Gastroesophageal sphincter (tissue), 4 donors: ENCODE measurements around the gene RPTOR. TPM values are rescaled to one million over a fixed set of nuclear protein-coding genes. Genes with fewer than 3 reads are reported as not detected.

Experiments
- ATAC-seq: fragments of 150-250 bp; one replicate; pipeline ENCODE4 v1.9.1; 2016; ENCODE audit warnings: mild to moderate bottlenecking, moderate library complexity
- H3K27ac ChIP-seq, 4 donors: fragments of 200-600 bp; sonication (generic) in 3 of 4; 1 replicate in 3 of 4; 2 replicates in 1 of 4; pipeline ENCODE4 v1.5.1; 2016 to 2019
- H3K27me3 ChIP-seq: fragments of 200-600 bp; sonication (generic); one replicate; pipeline ENCODE4 v1.5.1; 2019
- H3K36me3 ChIP-seq, 2 donors: fragments of 200-600 bp; sonication (generic); one replicate each; pipeline ENCODE4 v1.5.1; 2019; ENCODE audit warnings: control low read depth in 1 of 2
- H3K4me1 ChIP-seq, 3 donors: fragments of 200-600 bp; sonication (generic); 1 replicate in 2 of 3; 2 replicates in 1 of 3; pipeline ENCODE4 v1.5.1; 2016 to 2019; ENCODE audit warnings: control low read depth in 2 of 3
- H3K4me3 ChIP-seq, 2 donors: fragments of 200-600 bp; sonication (generic); one replicate each; pipeline ENCODE4 v1.5.1; 2019; ENCODE audit warnings: mild to moderate bottlenecking in 1 of 2, moderate library complexity in 1 of 2
- H3K9me3 ChIP-seq, 3 donors: fragments of 200-600 bp; sonication (generic); one replicate each; pipeline ENCODE4 v1.5.1; 2017 to 2019; ENCODE audit warnings: control low read depth in 2 of 3
- CTCF ChIP-seq, 4 experiments: fragments of 200-600 bp in 2 of 4; fragments of 450-650 bp in 2 of 4; sonication (generic) in 1 of 4; IDR thresholded peaks; one replicate each; pipeline ENCODE4 v1.5.1; 2017 to 2019; ENCODE audit warnings: antibody characterized with exemption in 4 of 4, mild to moderate bottlenecking in 2 of 4, moderate library complexity in 2 of 4
- EP300 ChIP-seq: sonication (generic); formaldehyde crosslinking; IDR thresholded peaks from one replicate; pipeline ENCODE4 v1.6.1; 2017; ENCODE audit warnings: antibody characterized with exemption, mild to moderate bottlenecking
- POLR2A ChIP-seq, 2 donors: fragments of 450-650 bp; IDR thresholded peaks; one replicate each; pipeline ENCODE4 v1.6.1; 2017; ENCODE audit warnings: antibody characterized with exemption in 2 of 2, mild to moderate bottlenecking in 2 of 2, moderate library complexity in 1 of 2
- POLR2AphosphoS5 ChIP-seq: sonication (generic); formaldehyde crosslinking; IDR thresholded peaks from one replicate; pipeline ENCODE4 v1.6.1; 2017; ENCODE audit warnings: antibody characterized with exemption
- WGBS, 2 donors: methylation state at CpG; one replicate each; pipeline ENCODE4 v1.1.5; 2018; ENCODE audit warnings: low coverage in 1 of 2; 5-methylcytosine and 5-hydroxymethylcytosine counted together
- total RNA-seq, 4 donors: library from RNA; depleted of rRNA; stranded (reverse); fragments of >200 nt; gene quantifications; one replicate each; pipeline ENCODE4 v1.1.0, GENCODE V29; 2016

Gene RPTOR
- total RNA-seq, 4 donors from 2014 or later: 25.7 to 56.8 (median 39.7) TPM

GRCh38 chr17:80864751-80865150, 320.1 kb downstream of the RPTOR start:
- no peak for ATAC-seq
- Histone ChIP-seq H3K4me1 (peaks cover 0 to 27% (median 1%) of the 10 kb centered on the region in 3 donors), H3K4me3 (no peak overlapping the region), H3K36me3 (peaks cover 0 to 21% of the 10 kb centered on the region in 2 donors), H3K27me3 (no peaks in the 10 kb centered on the region), H3K27ac (no peak overlapping the region), H3K9me3 (no peaks in the 10 kb centered on the region)
- 98 to 100% methylated on average over 1 to 6 of the region's 6 CpGs for WGBS, 2 donors
- TF ChIP-seq POLR2AphosphoS5: no peak
- TF ChIP-seq POLR2A (IDR thresholded peaks at IDR 0.05): no peak
- TF ChIP-seq EP300: no peak
- no peak for TF ChIP-seq CTCF (IDR thresholded peaks at IDR 0.05)

GRCh38 chr17:80866050-80866793, 321.6 kb downstream of the RPTOR start:
- Histone ChIP-seq H3K27ac (no peak overlapping the region), H3K36me3 (peaks cover 0 to 18% of the 10 kb centered on the region in 2 donors), H3K4me3 (no peak overlapping the region), H3K9me3 (no peaks in the 10 kb centered on the region), H3K4me1 (peaks cover 0 to 13% (median 0%) of the 10 kb centered on the region in 3 donors), H3K27me3 (no peaks in the 10 kb centered on the region)
- peak in 3 of 4 experiments; percentile 70 to 78 (median 73) for TF ChIP-seq CTCF (IDR thresholded peaks at IDR 0.05)
- TF ChIP-seq POLR2AphosphoS5: no peak
- TF ChIP-seq EP300: no peak
- TF ChIP-seq POLR2A (IDR thresholded peaks at IDR 0.05): no peak
- 12% methylated on average over 8 of the region's 8 CpGs for whole genome bisulfite sequencing, 2 donors
- peak; percentile 74 for ATAC-seq

- WGBS, 2 donors: 86 to 87% methylated on average over 4 of the region's 5 CpGs
- H3K4me3 ChIP-seq: no peak overlapping the region
- no peaks in the 10 kb centered on the region for H3K27me3 ChIP-seq
- H3K36me3 ChIP-seq: peaks cover 0 to 13% of the 10 kb centered on the region in 2 donors
- H3K27ac ChIP-seq: no peak overlapping the region
- no peaks in the 10 kb centered on the region for H3K9me3 ChIP-seq
- H3K4me1 ChIP-seq: peaks cover 0 to 4% (median 0%) of the 10 kb centered on the region in 3 donors
- ATAC-seq: no peak
- TF ChIP-seq POLR2AphosphoS5: no peak
- TF ChIP-seq CTCF (IDR thresholded peaks at IDR 0.05): no peak
- no peak for TF ChIP-seq POLR2A (IDR thresholded peaks at IDR 0.05)
- TF ChIP-seq EP300: no peak
Observed at GRCh38 chr17:80868022-80868609, 323.5 kb downstream of the RPTOR start.

GRCh38 chr17:80869481-80870145, 325.0 kb downstream of the RPTOR start:
- no peaks in the 10 kb centered on the region for H3K9me3 ChIP-seq
- TF ChIP-seq POLR2AphosphoS5 (no peak), EP300 (no peak), CTCF (IDR thresholded peaks at IDR 0.05) (no peak), POLR2A (IDR thresholded peaks at IDR 0.05) (no peak)
- peaks cover 0 to 4% (median 0%) of the 10 kb centered on the region in 3 donors for H3K4me1 ChIP-seq
- no peak overlapping the region for H3K4me3 ChIP-seq
- peaks cover 0 to 20% of the 10 kb centered on the region in 2 donors for H3K36me3 ChIP-seq
- H3K27ac ChIP-seq: no peak overlapping the region
- ATAC-seq: no peak
- no peaks in the 10 kb centered on the region for H3K27me3 ChIP-seq
- WGBS, 2 donors: 81 to 84% methylated on average over 5 of the region's 7 CpGs
